HL-60/S4 (cell line): ENCODE results near the gene FAM72A.
"Not testable (repeated sequence)": the region's sequence is repeated elsewhere in the genome, so short reads cannot be mapped to it uniquely, and the experiment has no call there.

Experiments used
- in situ Hi-C: fragments of 300-500 bp; cut with MboI; formaldehyde crosslinking; loops from 2 replicates; pipeline ENCODE4 v1.14.3; 2022; ENCODE audit warnings: low sequenced_read_pairs

The FAM72A gene

GRCh38 chr1:206169794-206170193 lies 32.8 kb downstream of the FAM72A start:
- in situ Hi-C loops: not testable (repeated sequence)

- in situ Hi-C loops: not testable (repeated sequence)
These were observed 35.1 kb downstream of the FAM72A start for GRCh38 chr1:206167350-206168029.

GRCh38 chr1:206145771-206146290 lies 56.8 kb downstream of the FAM72A start:
- in situ Hi-C loops: no loop called here

GRCh38 chr1:206144605-206145004 lies 58.0 kb downstream of the FAM72A start:
- in situ Hi-C loops: no loop called here

- in situ Hi-C loops: no loop called here
These were observed 59.0 kb downstream of the FAM72A start for GRCh38 chr1:206143537-206144172.

GRCh38 chr1:206142770-206143169 lies 59.9 kb downstream of the FAM72A start:
- in situ Hi-C loops: no loop called here

GRCh38 chr1:206142011-206142410 lies 60.6 kb downstream of the FAM72A start:
- in situ Hi-C loops: no loop called here

- in situ Hi-C loops: no loop called here
These were observed 66.4 kb downstream of the FAM72A start for GRCh38 chr1:206136241-206136640.
